Measurements from ENCODE around the gene TSPEAR.

TSPEAR gene

DNA sequence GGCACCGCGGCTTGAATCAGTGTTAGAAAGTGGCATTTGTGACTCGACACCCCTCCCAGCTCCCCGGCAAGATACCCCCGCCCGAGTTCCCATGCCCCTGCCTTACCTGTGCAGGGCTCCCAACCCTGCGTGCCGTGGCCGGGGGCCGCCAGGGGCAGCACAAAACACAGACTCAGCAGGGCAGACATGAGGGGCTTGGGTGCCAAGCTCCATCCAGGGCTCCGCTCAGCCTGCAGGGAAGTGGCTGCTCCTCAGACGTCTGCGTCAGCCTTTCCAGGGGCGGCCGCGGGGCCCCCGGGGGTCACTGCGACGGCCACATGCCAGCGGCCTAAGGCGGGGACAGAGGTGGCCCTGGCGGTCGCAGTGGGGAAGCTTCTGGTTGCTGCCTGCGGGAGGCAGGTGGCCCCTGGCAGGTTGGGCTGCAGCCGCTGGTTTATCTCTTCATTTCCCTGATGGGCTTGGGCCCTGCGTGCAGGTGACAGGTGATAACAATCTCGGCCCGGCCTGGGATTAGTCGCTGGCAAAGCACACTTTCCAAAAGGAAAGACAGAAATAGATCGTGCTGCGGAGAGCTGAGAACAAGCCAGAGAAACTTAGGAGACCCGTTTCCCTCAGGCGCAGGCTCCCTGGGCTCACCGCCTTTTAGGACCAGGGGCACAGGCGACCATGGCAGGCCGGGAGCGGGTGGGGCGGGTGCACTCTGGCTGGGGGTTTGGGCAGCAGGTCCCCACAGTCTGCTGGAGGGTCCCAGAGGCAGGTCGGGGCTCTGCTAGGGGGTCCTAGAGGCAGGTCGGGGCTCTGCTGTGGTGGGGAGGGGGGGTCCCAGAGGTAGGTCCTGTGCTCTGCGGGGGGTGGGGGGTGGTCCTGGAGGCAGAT is at the start of gene TSPEAR:
TSS of gene TSPEAR (minus strand) at position 246 of the 876 bp plus-strand sequence. CDS start at position 188, 58 bp downstream.
- no peak for FAIRE-seq

DNA sequence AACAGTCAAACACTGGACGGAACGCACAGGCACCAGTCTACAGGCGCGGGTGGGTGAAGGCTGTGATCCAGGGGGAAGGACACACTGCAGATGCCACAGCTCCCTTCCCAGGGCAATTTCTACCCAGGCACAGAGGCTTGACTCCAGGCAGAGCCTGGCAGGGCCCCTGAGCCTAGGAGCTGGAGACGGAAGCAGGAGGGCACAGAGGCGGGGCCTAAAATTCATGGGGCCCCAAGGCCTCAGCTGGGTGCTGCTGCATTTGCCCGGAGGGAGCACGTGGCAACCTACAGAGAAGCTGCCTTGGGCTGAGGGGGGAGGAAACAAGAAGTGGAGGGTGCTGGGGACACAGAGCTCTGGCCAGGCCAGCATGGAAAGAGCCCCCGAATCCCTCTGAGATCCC is 49.0 kb upstream of the TSPEAR start:
- FAIRE-seq = no peak

- FAIRE-seq = no peak
Observed at GRCh38 chr21:44759628-44760285, 48.4 kb upstream of the TSPEAR start.

DNA sequence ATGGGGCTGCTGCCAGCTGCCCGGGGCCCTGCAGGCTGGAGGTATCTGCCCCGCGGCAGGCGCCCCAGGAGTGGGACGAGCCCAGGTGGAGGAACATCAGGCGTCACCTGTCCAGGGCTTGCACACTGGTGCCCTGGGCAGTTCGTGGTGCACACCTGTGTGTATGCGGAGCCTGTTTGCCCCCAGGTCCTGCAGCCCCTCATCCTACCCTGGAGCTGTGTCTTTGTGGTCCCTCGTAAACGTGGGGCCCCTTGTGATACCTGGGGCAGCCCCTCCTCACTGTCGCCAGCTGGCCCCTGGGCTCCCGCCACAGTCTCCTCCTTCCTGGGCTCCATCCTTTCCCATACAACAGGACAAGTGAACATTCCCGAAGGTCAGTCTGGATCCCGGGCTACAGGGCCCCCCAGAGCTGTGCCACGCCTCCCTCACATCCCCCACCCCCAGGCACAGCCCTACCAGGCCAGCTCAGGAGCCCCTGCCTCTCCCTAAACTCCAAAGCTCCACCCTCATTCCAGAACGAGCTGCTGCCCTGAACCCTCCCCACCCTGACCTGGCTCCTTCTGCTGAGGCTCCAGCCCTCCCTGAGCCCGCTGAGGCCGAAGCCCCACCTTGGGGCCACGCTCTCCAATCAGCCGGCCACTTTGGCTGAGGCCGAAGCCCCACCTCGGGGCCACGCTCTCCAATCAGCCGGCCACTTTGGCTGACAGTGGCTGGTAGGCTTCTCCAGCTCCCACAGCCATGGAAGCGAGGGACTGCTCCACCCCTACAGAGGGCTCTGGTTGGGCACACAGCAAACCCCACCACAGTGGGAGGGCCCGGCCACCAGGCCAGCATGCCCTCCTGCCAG is 47.6 kb upstream of the TSPEAR start:
- no peak for FAIRE-seq

DNA sequence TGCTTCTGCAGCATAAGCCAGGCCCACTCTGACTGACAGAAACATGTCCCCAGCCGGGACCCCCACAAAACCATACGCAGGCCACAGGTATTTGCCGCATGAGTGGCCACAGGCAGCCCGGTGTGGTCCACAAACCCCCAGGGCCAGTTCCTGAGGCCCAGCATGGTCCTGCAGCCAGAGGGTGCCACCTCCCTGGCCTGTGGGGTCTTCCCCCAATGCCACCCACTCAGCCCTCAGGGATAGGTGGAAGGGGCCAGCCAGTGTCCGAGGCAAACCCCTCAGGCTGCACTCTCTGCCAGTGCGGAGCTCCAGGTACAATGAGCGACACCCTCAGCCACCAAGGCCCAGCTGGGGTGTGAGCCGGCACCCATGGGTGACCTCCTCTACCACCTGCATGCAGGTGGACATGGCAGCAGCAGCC is 46.8 kb upstream of the TSPEAR start:
- no peak for FAIRE-seq

DNA sequence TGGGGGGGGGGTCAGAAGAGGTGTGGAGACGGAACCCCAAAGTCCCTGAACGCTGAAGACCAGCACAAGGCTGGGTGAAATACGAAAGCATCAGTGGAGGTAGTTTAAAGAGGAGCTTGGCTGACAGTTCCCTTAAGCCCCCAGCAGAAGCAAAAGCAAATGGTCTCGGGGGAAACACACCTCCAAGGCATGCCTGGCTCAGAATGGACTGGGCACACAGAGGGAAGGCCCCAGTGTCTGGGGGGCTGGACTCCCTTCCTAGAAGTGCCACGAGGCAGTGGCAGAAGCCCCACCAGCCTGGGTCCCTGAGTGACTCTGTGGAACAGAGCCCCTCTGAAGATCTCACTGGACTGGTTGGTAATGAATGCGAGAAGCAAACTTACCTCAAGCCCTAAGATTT is 46.4 kb upstream of the TSPEAR start:
- FAIRE-seq = no peak

DNA sequence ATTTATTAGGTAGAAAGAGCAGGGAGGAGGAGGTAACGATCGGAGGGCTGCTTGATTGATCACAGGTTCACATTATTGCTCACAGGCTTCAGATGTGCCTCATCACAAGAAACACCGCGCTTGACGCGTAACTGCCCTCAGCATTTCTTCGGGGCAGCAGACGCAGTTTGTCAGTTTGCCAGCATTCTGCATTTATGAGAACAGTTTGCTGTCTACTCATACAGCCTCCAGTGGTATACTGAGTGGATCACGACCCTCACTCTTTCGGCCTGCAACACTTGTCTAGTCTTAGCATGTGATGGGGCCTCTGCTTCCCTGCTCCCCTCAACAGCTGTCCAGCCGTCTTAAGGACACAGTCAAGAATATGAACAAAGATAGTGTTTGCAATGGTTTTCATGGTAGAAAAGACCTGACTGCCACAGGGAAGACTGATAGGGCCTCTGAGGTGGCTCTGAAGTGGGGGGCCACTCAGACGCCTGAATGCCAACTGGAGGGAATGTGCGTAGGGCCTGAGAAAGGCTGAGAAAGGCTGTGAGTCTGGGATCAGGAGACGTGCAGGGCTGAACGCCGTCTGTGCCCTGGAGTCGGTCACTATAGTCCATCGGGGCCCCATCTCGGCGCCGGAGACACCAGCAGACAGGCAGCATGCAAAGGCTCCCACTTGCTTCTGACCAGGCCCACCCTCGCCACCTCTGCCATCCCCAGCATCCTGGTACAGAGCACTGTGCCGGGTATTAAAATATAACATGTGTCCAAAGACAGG is 45.2 kb upstream of the TSPEAR start:
- no peak for FAIRE-seq

DNA sequence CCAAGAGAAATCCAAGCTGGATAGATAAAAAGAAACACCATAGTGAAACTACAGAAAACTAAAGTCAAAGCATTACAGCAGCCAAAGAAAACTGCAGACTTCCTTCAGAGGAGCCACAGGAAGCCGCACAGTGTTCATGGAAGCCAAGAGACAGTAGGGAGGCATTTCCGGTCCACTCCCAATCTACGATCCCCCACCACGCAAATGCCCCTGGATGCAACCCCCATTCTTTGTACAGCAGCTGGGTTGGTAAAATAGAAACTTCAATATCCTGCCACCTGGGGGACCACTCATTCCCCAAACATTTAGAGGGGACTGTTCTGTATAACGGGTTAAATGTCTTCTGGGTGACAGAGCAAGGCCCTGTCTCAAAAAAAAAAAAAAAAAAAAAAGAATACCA is 43.9 kb upstream of the TSPEAR start:
- no peak for FAIRE-seq

GRCh38 chr21:44753357-44753756 is 42.0 kb upstream of the TSPEAR start:
- no peak for FAIRE-seq

- no peak for FAIRE-seq
Observed at GRCh38 chr21:44752671-44753235, 41.4 kb upstream of the TSPEAR start.

- no peak for FAIRE-seq
Observed at GRCh38 chr21:44751799-44752636, 40.6 kb upstream of the TSPEAR start.

DNA sequence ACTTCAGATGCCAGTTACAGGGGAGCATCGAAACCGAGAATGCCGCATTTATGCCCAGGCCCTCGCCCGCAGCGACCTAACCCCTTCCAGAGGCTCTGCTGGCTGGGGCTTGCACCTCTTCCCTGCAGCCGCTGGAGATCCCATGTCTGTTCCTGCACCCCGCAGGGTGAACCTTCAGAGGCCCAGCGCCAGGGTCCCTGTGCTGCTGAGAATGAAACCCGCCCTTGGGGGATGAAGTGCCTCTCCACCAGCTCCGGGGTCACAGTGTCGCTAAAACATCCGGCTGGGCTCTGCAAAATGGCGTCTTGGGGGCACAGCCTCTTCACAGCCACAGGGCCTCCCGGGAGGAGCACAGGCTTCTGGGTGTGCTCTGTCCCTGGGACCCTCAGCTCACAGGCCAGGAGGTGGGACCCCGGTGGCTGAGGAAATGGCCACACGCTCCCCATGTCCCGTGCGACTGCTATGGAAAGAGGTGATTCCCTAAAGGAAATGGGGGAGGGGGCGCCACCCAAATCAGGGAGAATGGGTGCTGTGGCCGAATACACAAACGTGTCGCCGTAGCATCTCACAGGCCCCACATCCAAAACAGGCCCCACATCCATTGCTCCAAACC is 39.9 kb upstream of the TSPEAR start:
- FAIRE-seq = no peak

- FAIRE-seq = no peak
Observed at GRCh38 chr21:44750675-44751025, 39.3 kb upstream of the TSPEAR start.

DNA sequence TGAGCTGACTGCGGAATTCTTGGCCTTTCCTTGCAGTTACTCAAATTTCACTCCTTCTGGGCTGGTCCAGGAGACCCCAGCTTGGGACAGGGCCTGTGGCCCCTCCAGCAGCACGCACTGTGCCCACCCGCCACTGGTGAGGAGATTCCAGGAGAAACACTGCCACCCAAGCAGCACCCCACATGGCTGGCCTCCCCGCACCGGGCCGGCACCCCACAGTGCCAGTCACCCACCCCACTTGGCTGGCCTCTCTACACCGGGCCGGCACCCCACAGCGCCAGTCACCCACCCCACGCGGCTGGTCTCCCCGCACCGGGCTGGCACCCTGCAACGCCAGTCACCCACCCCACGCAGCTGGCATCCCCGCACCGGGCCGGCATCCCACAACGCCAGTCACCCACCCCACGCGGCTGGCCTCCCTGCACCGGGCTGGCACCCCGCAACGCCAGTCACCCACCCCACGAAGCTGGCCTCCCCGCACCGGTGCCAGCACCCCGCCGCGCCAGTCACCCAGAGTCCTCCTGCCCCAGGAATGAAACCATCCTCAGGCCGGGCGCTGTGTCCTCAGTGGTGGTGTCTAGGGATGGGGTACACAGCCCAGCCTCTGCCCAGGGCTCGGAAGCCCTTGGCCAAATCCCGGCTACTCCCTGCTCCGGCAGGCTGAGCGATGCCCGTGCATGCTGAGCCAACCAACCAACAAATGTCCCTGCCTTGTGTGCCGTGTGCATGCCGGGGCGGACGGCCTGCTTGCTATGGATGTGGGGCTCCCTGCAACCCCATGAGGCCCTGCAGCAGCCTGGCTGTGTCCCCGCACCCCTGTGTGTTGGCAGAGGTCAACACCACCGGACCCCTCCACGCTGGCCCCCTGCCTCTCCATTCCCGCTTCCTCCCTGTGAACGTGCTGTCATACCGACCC is 38.6 kb upstream of the TSPEAR start:
- no peak for FAIRE-seq

GRCh38 chr21:44749116-44749758 is 37.9 kb upstream of the TSPEAR start:
- FAIRE-seq = no peak

DNA sequence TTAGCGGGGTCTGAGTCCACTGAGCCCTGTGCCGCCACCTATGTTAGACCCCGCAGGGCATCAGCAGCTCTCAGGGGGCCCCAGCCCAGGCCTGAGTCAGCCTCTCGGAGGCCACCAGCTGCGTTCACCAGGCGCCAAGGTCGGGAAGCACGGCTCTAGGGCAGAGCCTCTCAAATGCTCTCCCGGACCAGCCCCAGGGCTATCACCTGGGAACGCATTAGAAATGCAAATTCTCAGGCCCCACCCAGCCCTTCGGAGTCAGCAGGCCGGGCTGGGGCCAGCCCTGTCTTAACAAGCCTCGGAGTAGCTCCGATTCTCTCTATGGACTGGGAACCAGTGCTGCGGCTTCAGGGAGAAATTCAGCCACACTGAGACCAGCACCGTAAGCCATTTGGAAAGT is 37.2 kb upstream of the TSPEAR start:
- no peak for FAIRE-seq

DNA sequence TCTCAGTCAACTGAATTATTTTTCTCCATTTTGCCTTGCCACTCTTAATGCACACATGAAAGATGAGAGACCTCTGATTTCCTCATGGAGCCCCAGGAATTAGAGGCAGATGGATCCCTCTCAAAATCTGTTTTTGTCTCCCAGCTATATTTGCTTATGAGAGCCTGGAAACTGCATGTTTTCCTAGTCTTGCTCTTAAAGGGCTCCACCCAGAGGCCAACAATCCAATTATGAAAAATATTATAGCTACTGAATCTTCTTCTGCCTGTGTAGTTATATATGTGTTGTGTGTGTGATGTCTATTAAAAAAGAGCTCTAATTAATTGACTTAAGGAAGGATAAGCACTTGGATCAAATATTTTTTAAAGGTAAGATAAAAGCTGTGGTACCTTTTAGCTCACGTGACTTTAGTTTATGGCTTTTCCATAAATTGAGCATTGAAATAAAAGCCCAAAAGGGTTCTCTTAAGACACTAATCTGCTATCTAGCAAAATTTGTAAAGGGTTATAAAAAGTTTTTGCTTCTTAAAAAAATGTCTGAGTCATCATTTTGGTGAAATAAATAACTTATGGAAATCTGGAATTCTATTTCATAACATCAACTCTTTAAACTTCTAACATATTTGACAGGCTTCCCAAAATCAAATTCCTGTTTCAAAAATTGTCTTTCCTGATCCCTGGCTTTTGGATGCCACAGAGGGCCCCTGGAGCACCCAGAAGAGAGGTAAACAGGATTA is 31.2 kb upstream of the TSPEAR start:
- no peak for FAIRE-seq

- no peak for FAIRE-seq
Observed at GRCh38 chr21:44741921-44742320, 30.5 kb upstream of the TSPEAR start.
